Activated naive CD8-positive, alpha-beta T cell treated with anti-CD3 and anti-CD28 coated beads, Interleukin-2, amount 50 U/mL, for 24 hours (primary cell): ENCODE results near the gene PLCB1.
A peak's percentile ranks its signal among the peaks of the same experiment; 100 is the strongest.

Experiments
- ATAC-seq: fragments of 150-1000 bp; cut with Tn5 transposase; one replicate; pipeline ENCODE4 v1.10.0; 2021
- DNase-seq: peaks from one replicate; pipeline ENCODE4 v3.0.0; 2021
- H3K27ac Mint-ChIP-seq: one replicate; pipeline ENCODE4 v1.8.0; 2021; ENCODE audit warnings: mild to moderate bottlenecking, mixed read lengths
- H3K27me3 Mint-ChIP-seq: one replicate; pipeline ENCODE4 v1.8.0; 2021; ENCODE audit warnings: mixed read lengths
- H3K36me3 Mint-ChIP-seq: one replicate; pipeline ENCODE4 v1.8.0; 2021; ENCODE audit warnings: low read depth, mixed read lengths
- H3K4me1 Mint-ChIP-seq: one replicate; pipeline ENCODE4 v1.8.0; 2021; ENCODE audit warnings: mixed read lengths
- H3K4me3 Mint-ChIP-seq: one replicate; pipeline ENCODE4 v1.8.0; 2021; ENCODE audit warnings: mild to moderate bottlenecking, moderate library complexity, mixed read lengths
- H3K9me3 Mint-ChIP-seq: one replicate; pipeline ENCODE4 v1.8.0; 2021; ENCODE audit warnings: mixed read lengths

The PLCB1 gene

GRCh38 chr20:8121666-8122065, 10.4 kb upstream of the PLCB1 start:
- H3K4me3 Mint-ChIP-seq = no peak overlapping the region
- H3K27me3 Mint-ChIP-seq = peaks cover 11% of the 10 kb centered on the region

GRCh38 chr20:8124639-8125038, 7.4 kb upstream of the PLCB1 start:
- Mint-ChIP-seq H3K4me1 (peaks cover 33% of the 10 kb centered on the region), H3K9me3 (no peaks in the 10 kb centered on the region), H3K27ac (no peak overlapping the region), H3K27me3 (peaks cover 11% of the 10 kb centered on the region), H3K36me3 (no peaks in the 10 kb centered on the region), H3K4me3 (no peak overlapping the region)
- no peak for DNase-seq
- no peak for ATAC-seq

More at GRCh38 chr20:8121666-8122065, 10.4 kb upstream of the PLCB1 start:
- H3K27ac Mint-ChIP-seq = no peak overlapping the region
- H3K9me3 Mint-ChIP-seq = no peaks in the 10 kb centered on the region
- H3K36me3 Mint-ChIP-seq = no peaks in the 10 kb centered on the region
- DNase-seq (no peak), ATAC-seq (no peak)
- H3K4me1 Mint-ChIP-seq = peaks cover 7% of the 10 kb centered on the region

GRCh38 chr20:8126181-8126580, 5.9 kb upstream of the PLCB1 start:
- Mint-ChIP-seq H3K4me1 (peaks cover 38% of the 10 kb centered on the region), H3K27me3 (peaks cover 15% of the 10 kb centered on the region), H3K36me3 (no peaks in the 10 kb centered on the region), H3K4me3 (no peak overlapping the region), H3K27ac (no peak overlapping the region), H3K9me3 (no peaks in the 10 kb centered on the region)
- DNase-seq = no peak
- no peak for ATAC-seq

- Mint-ChIP-seq H3K27ac (peak overlapping the region; percentile 79), H3K36me3 (no peaks in the 10 kb centered on the region), H3K27me3 (peaks cover 21% of the 10 kb centered on the region), H3K9me3 (no peaks in the 10 kb centered on the region), H3K4me1 (peaks cover 40% of the 10 kb centered on the region), H3K4me3 (no peak overlapping the region)
- DNase-seq (no peak), ATAC-seq (no peak)
These were observed 5.2 kb upstream of the PLCB1 start for GRCh38 chr20:8126841-8127378.

- peak overlapping the region; percentile 79 for H3K27ac Mint-ChIP-seq
- no peaks in the 10 kb centered on the region for H3K9me3 Mint-ChIP-seq
- H3K4me1 Mint-ChIP-seq = peaks cover 40% of the 10 kb centered on the region
- DNase-seq (peak; percentile 6), ATAC-seq (peak; percentile 72)
- H3K27me3 Mint-ChIP-seq = peaks cover 21% of the 10 kb centered on the region
- H3K36me3 Mint-ChIP-seq = no peaks in the 10 kb centered on the region
- peak overlapping the region; percentile 10 for H3K4me3 Mint-ChIP-seq
These were observed 4.4 kb upstream of the PLCB1 start for GRCh38 chr20:8127553-8128255.

- peaks cover 46% of the 10 kb centered on the region for H3K4me1 Mint-ChIP-seq
- no peak overlapping the region for H3K4me3 Mint-ChIP-seq
- no peak for DNase-seq
- H3K27ac Mint-ChIP-seq = peak overlapping the region; percentile 79
- no peaks in the 10 kb centered on the region for H3K9me3 Mint-ChIP-seq
- H3K36me3 Mint-ChIP-seq = no peaks in the 10 kb centered on the region
- H3K27me3 Mint-ChIP-seq = peaks cover 28% of the 10 kb centered on the region
- no peak for ATAC-seq
These were observed 3.6 kb upstream of the PLCB1 start for GRCh38 chr20:8128291-8129060.

GRCh38 chr20:8129211-8129976, 2.7 kb upstream of the PLCB1 start:
- DNase-seq (no peak), ATAC-seq (no peak)
- Mint-ChIP-seq H3K4me3 (no peak overlapping the region), H3K4me1 (peaks cover 53% of the 10 kb centered on the region), H3K36me3 (no peaks in the 10 kb centered on the region), H3K9me3 (no peaks in the 10 kb centered on the region), H3K27me3 (peaks cover 36% of the 10 kb centered on the region), H3K27ac (no peak overlapping the region)

GRCh38 chr20:8130840-8131526, 1.1 kb upstream of the PLCB1 start:
- no peak overlapping the region for H3K27ac Mint-ChIP-seq
- H3K4me1 Mint-ChIP-seq = peaks cover 53% of the 10 kb centered on the region
- DNase-seq (no peak), ATAC-seq (no peak)
- no peaks in the 10 kb centered on the region for H3K9me3 Mint-ChIP-seq
- H3K27me3 Mint-ChIP-seq = peaks cover 38% of the 10 kb centered on the region
- H3K4me3 Mint-ChIP-seq = no peak overlapping the region
- no peaks in the 10 kb centered on the region for H3K36me3 Mint-ChIP-seq

- H3K4me1 Mint-ChIP-seq = peaks cover 36% of the 10 kb centered on the region
- peak overlapping the region; percentile 22 for H3K27ac Mint-ChIP-seq
- peak overlapping the region; percentile 80 for H3K4me3 Mint-ChIP-seq
- ATAC-seq = no peak
- peak; percentile 21 for DNase-seq
- H3K36me3 Mint-ChIP-seq = no peaks in the 10 kb centered on the region
- H3K27me3 Mint-ChIP-seq = peaks cover 36% of the 10 kb centered on the region
- H3K9me3 Mint-ChIP-seq = no peaks in the 10 kb centered on the region
These were observed 631 bp downstream of the PLCB1 start for GRCh38 chr20:8132484-8133309.

- Mint-ChIP-seq H3K4me1 (peaks cover 30% of the 10 kb centered on the region), H3K4me3 (peak overlapping the region; percentile 80), H3K9me3 (no peaks in the 10 kb centered on the region), H3K36me3 (no peaks in the 10 kb centered on the region), H3K27me3 (peaks cover 36% of the 10 kb centered on the region), H3K27ac (no peak overlapping the region)
- DNase-seq (no peak), ATAC-seq (no peak)
These were observed 1.3 kb downstream of the PLCB1 start for GRCh38 chr20:8133310-8133768.

GRCh38 chr20:8133851-8134451, 1.9 kb downstream of the PLCB1 start:
- DNase-seq (no peak), ATAC-seq (no peak)
- Mint-ChIP-seq H3K27me3 (peaks cover 36% of the 10 kb centered on the region), H3K4me3 (peak overlapping the region; percentile 80), H3K36me3 (no peaks in the 10 kb centered on the region), H3K27ac (no peak overlapping the region), H3K9me3 (no peaks in the 10 kb centered on the region), H3K4me1 (peaks cover 24% of the 10 kb centered on the region)

GRCh38 chr20:8139899-8140298, 7.8 kb downstream of the PLCB1 start:
- no peak for ATAC-seq
- DNase-seq = no peak
- Mint-ChIP-seq H3K36me3 (no peaks in the 10 kb centered on the region), H3K4me3 (no peak overlapping the region), H3K9me3 (no peaks in the 10 kb centered on the region), H3K27ac (no peak overlapping the region), H3K4me1 (peaks cover 8% of the 10 kb centered on the region), H3K27me3 (peaks cover 3% of the 10 kb centered on the region)

GRCh38 chr20:8143474-8143873, 11.4 kb downstream of the PLCB1 start:
- peaks cover 2% of the 10 kb centered on the region for H3K27me3 Mint-ChIP-seq
- ATAC-seq (no peak), DNase-seq (no peak)
- H3K4me1 Mint-ChIP-seq = peaks cover 15% of the 10 kb centered on the region
- no peaks in the 10 kb centered on the region for H3K36me3 Mint-ChIP-seq
- H3K27ac Mint-ChIP-seq = no peak overlapping the region
- no peak overlapping the region for H3K4me3 Mint-ChIP-seq
- H3K9me3 Mint-ChIP-seq = no peaks in the 10 kb centered on the region
